Measurements from ENCODE around the gene FAM43B.

GRCh38 chr1:20603504-20604464 is 51.4 kb downstream of the FAM43B start:
- no peak for TF ChIP-seq POLR2A (IDR thresholded peaks at IDR 0.05)
- no peak for TF ChIP-seq CTCF (IDR thresholded peaks at IDR 0.05)
